T follicular helper cell (primary cell): ENCODE measurements around the gene SMURF1.
A peak's percentile ranks its signal among the peaks of the same experiment; 100 is the strongest.
"Not testable (repeated sequence)": the region's sequence is repeated elsewhere in the genome, so short reads cannot be mapped to it uniquely, and the experiment has no call there.

Experiments
- DNase-seq: peaks from one replicate; pipeline ENCODE4 v3.0.0-alpha.2; 2020; ENCODE audit warnings: low read depth
- total RNA-seq, 2 experiments: gene quantifications; one replicate each; lab custom pipeline; 2026; lab: John Stamatoyannopoulos, UW

Gene SMURF1
- 51.3 to 74.6 reads per million in 2 experiments for total RNA-seq

GRCh38 chr7:99143853-99144672 lies at the start of gene SMURF1:
SMURF1 (minus strand) TSS chr7:99144108; CDS start chr7:99143780, 328 bp downstream.
- DNase-seq: peak; percentile 51

DNA sequence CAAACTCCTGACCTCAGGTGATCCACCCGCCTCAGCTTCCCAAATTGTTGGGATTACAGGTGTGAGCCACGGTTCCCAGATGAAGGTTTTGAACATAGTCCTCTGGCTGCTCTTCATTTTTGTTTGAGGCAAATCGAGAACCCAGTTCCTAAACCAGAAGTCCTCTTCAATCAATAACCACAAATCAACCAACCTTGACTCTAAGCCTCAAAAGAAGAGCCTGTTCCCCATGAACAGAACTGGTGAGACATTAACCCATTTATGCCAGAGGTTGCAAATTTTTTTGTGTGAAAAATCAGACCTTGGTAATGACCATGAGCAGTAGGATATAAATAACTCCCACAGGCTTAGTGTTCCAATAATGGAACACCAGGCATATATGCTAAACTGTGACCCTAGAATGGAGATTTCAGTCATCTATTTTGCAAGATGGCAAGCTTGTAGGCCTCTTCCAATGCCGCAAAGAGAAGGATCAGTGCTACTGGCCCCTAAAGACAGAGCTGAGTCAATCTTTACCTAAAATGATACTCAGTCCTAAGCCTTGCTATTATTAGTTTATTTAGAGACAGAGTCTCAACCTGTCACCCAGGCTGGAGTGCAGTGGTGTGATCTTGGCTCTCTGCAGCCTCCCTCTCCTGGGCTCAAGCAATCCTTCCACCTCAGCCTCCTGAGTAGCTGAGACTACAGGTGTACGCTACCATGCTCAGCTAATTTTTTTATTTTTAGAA lies 48.1 kb upstream of the SMURF1 start:
- no peak for DNase-seq

DNA sequence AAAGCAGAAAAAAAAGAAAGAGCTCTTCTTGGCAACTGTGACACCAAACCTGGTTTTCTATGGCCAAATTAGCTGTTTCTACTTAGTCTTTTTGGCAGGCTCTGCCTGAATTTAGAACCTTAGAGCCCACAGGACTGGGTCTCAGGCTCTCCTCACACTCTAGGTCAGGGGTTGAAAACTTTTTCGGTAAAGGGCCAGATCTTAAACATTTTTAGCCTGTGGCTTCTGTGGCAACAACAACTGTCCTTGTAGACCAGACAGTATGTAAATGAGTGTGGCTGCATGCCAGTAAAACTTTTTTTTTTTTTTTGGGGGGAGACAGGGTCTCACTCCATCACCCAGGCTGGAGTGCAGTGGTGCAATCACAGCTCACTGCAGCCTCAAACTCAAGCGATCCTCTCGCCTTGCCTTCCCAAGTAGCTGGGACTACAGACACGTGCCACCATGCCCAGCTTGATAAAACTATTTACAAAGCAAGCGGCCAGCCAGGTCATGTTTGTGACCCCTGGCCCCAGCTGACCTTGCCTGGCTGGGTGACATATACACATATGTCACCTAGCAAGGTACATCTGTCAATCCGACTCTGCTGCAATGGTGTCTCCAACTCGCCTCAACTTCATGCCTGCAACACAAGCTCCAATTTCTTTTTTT lies 46.6 kb upstream of the SMURF1 start:
- DNase-seq: no peak

DNA sequence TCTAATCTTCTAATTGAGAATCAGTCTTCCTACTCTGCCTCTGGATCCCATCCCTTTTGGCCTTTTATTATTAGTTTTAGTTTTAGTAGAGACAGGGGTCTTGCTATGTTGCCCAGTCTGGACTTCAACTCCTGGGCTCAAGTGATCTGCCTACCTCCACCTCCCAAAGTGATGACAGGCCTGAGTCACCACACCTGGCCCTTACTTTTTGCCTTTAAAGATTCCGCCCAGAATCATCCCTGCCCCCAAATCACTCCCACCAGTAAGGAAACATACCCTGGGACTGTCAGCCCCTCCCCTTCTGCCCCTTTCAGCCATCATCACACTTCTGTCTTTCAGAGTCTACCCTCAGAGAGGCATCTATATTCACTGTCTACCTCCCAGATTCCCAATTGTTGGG lies 45.3 kb upstream of the SMURF1 start:
- no peak for DNase-seq

GRCh38 chr7:99188221-99188620 lies 44.3 kb upstream of the SMURF1 start:
- no peak for DNase-seq

DNA sequence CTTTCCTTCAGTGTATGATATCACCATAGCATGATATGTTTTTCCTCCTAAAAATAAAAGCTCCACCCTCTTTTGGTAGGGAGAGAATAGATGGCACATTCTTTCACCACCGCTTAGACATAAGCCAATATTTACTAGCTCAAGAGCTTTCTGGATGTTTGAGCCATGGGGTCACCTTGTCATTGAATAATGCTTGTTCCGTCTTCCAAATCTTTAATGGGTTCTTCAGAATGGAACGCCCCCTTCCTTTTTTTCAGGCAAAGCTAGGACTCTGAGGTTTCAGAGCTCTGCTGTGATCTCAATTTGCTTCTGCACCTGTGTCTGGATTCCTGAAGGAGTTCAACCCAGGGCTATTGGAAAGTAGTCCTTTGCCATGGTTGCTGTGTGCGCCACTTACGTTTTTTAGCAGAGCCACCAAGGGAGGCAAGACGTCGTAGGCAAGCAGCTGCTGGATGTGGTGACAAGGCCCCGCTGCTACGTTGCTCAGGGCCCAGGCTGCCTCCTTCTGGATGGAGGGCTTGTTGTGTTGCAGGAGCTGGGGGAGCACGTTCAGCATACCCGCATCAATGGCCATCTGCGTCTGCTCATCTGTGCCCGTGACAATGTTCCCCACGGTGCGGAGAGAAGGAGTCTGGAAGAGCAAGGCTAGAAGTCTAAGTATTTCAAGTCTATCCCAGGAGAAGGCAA lies 40.8 kb upstream of the SMURF1 start:
- no peak for DNase-seq

- no peak for DNase-seq
Measured at GRCh38 chr7:99180067-99180650, 36.3 kb upstream of the SMURF1 start.

- no peak for DNase-seq
Measured at GRCh38 chr7:99177165-99177564, 33.3 kb upstream of the SMURF1 start.

DNA sequence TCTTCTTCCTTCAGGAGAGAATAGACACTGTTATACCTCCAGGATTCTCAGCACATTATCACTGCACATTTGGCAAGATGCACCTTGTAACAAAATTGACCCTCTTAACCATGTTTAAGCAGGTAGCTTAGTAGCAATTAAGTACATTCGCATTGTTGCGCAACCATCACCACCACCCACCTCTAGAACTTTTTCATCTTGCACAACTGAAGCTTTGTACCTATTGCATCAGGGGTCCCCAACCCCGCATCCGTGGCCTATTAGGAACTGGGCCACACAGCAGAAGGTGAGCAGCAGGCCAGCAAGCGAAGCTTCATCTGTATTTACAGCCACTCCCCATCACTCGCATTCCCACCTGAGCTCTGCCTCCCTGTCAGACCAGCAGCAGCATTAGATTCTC lies 29.9 kb upstream of the SMURF1 start:
- DNase-seq: no peak

- DNase-seq: no peak
Measured at GRCh38 chr7:99171731-99172130, 27.8 kb upstream of the SMURF1 start.

- no peak for DNase-seq
Measured at GRCh38 chr7:99170730-99171074, 26.8 kb upstream of the SMURF1 start.

- DNase-seq: no peak
Measured at GRCh38 chr7:99170065-99170729, 26.3 kb upstream of the SMURF1 start.

GRCh38 chr7:99167072-99167471 lies 23.2 kb upstream of the SMURF1 start:
- DNase-seq: no peak

DNA sequence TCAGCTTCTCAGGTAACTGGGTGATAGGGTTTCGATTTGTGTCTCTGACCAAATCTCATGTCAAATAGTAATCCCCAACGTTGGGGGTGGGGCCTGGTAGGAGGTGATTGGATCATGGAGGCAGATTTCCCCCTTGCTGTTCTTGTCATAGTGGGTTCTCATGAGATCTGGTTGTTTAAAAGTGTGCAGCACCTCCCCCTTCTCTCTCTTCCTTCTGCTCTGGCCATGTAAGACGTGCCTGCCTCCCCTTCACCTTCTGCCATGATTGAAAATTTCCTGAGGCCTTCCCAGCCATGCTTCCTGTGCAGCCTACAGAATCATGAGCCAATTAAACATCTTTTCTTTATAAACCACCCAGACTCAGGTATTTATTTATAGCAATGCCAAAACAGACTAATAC lies 21.9 kb upstream of the SMURF1 start:
- DNase-seq: no peak

- not testable (repeated sequence) for DNase-seq
Measured at GRCh38 chr7:99163669-99164068, 19.8 kb upstream of the SMURF1 start.

GRCh38 chr7:99156649-99157048 lies 12.7 kb upstream of the SMURF1 start:
- no peak for DNase-seq

DNA sequence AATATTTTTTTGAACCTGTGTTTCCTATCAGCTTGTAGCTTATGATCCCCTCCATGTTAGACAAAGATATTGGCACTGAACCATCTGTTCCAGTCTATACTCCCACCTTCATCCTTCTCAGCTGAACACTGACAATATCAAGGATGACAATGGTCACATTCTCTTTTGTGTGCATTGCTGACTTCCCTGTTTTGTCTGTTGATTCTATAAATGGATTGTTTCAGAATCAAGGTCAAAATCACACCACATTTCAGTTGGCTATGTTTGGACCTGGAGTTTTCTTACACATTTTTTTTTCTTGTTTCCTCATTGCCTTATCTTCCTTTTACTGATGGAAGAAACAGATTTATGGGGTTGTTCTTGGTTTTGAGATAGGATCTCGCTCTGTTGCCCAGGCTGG lies 11.3 kb upstream of the SMURF1 start:
- no peak for DNase-seq

GRCh38 chr7:99146979-99147378 lies 3.1 kb upstream of the SMURF1 start:
- no peak for DNase-seq

DNA sequence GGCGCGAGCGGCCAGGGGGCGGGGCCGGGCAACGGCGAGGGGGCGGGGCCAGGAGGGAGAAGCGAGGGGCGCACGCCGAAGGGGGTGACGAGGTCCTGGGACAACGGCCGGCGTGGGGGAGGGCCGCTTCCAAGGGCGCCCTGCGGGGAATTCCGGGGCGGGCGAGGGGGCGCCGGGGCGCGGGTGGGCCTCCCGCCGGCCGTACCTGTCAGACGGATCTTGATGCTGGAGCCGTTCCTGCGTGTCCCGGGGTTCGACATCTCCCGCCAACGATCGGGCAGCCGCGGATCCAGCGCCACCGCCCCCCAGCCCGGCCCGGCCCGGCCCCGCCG lies 421 bp downstream of the SMURF1 start:
- no peak for DNase-seq

- DNase-seq: peak; percentile 92
Measured at GRCh38 chr7:99142727-99143520, 984 bp downstream of the SMURF1 start.
